Omental fat pad (tissue), 4 donors: ENCODE results near the gene PRDM7. TPM values are rescaled to one million over a fixed set of nuclear protein-coding genes. Genes with fewer than 3 reads are reported as not detected.

Experiments used
- ATAC-seq: fragments of 150-250 bp; one replicate; pipeline ENCODE4 v1.9.1; 2016; ENCODE audit warnings: mild to moderate bottlenecking, moderate library complexity; ENCODE audit not compliant: low FRiP score
- DNase-seq: peaks from one replicate; pipeline ENCODE4 v3.0.0-alpha.2; 2019; ENCODE audit warnings: low spot score
- CTCF ChIP-seq, 3 donors: fragments of 450-650 bp; IDR thresholded peaks; one replicate each; pipeline ENCODE4 v1.5.1; 2016 to 2017; ENCODE audit warnings: antibody characterized with exemption in 3 of 3, mild to moderate bottlenecking in 3 of 3, moderate library complexity in 2 of 3
- total RNA-seq, 4 donors: library from RNA; depleted of rRNA; stranded (reverse); fragments of >200 nt; gene quantifications; one replicate each; pipeline ENCODE4 v1.1.0, GENCODE V29; 2016

The PRDM7 gene
- total RNA-seq, 4 donors from 2014 or later: not detected

DNA sequence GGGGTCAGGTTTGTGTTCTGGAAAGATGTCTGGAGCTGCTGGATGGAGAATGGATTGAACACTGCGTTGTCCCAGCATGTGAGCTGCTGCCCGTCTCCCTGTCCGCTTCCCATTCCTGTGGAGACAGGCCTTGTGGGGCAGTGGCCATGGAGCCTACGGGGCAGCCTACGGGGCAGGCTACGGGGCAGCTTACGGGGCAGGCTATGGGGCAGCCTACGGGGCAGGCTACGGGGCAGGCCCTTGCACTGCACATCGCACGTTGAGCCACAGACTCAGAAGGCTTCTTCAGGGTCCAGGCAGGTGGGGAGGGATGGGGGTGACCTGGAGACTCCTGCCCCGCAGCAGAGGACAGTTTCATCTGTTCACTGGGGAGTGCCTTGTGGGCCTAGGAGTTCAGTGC, 48.1 kb downstream of the PRDM7 start:
- ATAC-seq (no peak), DNase-seq (no peak)
- no peak for TF ChIP-seq CTCF (IDR thresholded peaks at IDR 0.05)

DNA sequence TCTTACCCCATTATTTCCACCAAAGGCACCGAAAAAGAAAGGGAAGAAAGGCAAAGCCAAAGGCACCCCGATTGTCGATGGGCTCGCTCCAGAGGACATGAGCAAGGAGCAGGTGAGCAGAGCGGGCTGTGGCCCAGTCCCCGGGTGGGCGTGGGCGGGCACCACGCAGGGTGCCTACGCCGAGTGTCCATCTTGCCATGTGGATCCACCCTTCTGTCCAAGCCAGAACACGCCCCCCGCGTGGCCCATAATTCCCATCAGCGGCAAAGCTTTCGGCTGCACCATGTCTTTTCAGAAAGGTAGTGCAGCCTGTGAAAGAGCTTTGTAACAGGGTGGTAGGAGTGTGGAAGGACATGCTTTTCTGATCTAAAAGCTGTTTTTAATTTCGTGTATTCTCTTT, 49.5 kb downstream of the PRDM7 start:
- no peak for TF ChIP-seq CTCF (IDR thresholded peaks at IDR 0.05)
- no peak for DNase-seq
- ATAC-seq: no peak

DNA sequence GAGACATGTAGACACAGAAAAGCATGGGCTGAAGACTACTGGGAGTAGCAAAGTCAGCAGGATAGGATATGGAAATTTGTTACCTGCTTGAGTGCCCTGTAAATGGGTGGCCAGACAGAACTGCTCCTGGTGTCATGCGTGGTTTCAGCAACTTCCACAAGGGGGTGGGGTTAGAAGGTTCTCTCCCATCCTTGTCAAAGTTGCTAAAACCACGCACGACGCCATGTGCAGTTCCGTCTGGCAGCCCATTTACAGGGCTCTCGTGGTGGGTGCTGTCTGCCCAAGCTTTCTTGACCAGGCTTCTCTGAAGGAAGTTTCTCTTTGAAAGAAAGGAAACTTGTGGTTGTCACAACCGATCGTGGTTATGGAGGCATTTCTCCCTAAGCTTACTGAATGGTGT, 51.0 kb downstream of the PRDM7 start:
- DNase-seq: no peak
- ATAC-seq: no peak
- no peak for TF ChIP-seq CTCF (IDR thresholded peaks at IDR 0.05)

GRCh38 chr16:90023078-90023447, 54.1 kb downstream of the PRDM7 start:
- DNase-seq (no peak), ATAC-seq (no peak)
- no peak for TF ChIP-seq CTCF (IDR thresholded peaks at IDR 0.05)

DNA sequence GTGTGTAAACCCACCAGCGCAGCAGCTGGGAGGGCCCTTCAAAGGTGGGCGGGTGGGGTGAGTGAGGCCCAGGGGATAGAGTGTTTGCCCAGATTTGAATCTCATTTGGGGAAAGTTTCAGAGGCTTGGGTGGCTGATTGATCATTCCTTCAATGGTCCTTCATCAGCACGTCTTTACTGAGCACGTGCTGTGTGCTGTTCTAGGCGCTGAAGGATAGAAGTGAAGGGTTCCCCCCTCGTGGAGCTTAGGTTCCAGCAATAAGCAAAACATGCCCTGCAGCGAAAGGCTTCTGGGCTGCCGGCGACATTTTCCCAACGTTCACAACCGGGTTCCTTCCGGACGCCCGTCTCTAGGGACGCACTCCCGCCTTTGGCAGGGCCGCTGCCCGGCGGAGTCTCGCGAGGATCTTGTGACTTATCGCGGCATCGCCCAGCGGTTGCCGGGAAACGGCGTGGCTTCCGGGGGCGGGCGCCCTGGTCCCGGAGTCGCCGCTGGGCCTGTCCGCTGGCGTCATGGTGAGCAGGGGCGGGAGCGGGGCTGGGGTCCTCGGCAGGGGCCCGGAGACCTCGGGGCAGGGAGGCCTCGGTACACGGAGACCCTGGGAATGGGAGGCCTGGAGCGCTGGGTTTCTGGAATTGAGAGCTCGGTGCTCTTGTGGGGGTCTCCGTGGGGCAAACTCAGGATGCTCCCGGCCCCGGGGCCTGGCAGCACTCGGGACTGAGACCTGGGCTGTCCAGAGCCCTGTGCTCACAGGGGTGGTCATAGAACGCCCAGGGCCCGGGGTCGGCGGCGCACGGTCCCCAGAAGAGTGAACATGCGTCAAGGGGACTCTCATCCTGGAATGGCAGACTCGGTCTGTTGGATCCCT, 54.7 kb downstream of the PRDM7 start:
- TF ChIP-seq CTCF (IDR thresholded peaks at IDR 0.05): no peak
- DNase-seq: peak; percentile 80
- ATAC-seq: peak; percentile 72

DNA sequence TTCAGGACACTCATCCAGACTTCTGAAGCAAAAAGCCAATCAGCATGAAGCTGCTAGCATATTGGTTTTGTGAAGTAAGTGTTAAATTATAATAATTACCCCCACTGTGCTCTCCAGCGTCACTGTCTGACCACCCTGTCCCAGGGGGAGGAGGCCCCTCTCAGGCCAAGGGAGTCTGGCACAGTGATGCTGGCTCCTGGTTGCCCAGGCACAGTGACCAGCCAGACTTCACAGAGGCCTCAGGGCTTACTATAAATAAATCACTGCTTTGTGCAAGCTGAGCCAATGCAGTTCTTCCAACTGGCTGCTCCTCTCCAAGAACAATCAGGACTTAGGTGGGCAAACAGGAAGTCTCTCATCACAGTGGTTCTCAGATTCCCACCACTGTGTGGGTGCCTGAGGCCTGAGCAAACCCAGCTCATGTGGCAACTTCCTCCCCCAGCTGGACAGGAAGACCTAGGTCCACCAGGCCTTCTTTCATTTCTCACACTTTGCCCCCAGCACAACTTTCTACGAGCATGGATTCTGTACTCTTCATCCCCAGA, 56.2 kb downstream of the PRDM7 start:
- ATAC-seq (no peak), DNase-seq (no peak)
- no peak for TF ChIP-seq CTCF (IDR thresholded peaks at IDR 0.05)
